ENCODE measurements around the gene FOLR2.

The FOLR2 gene

GRCh38 chr11:72224564-72225410 is 8.2 kb downstream of the FOLR2 start, which contains the start of gene INPPL1:
Gene INPPL1, plus strand, starts transcription at chr11:72224767. Its CDS starts 218 bp downstream, at chr11:72224985.
- Histone ChIP-seq H3K79me2 (no peaks in the 10 kb centered on the region), H3K4me1 (peaks cover 3% of the 10 kb centered on the region), H3K4me2 (ENCODE audit: low read length) (peak within 1 kb of the TSS; percentile 82), H3K27me3 (ENCODE audit: control insufficient read depth, insufficient read depth, low read length) (no peaks in the 10 kb centered on the region), H3K27ac (peak within 1 kb of the TSS; percentile 89), H3K9me3 (ENCODE audit: control insufficient read depth, low read length) (no peaks in the 10 kb centered on the region), H2AFZ (peak within 1 kb of the TSS; percentile 73), H3K9ac (no peak within 1 kb of the TSS), H3K36me3 (ENCODE audit: control insufficient read depth, insufficient read depth, low read length) (no peaks in the 10 kb centered on the region), H3K4me3 (ENCODE audit: low read depth, low read length) (peak within 1 kb of the TSS; percentile 80)
- no peak for TF ChIP-seq CTCF (IDR thresholded peaks at IDR 0.05)

GRCh38 chr11:72225411-72225951 is 8.9 kb downstream of the FOLR2 start:
- Histone ChIP-seq H3K4me1 (peaks cover 3% of the 10 kb centered on the region), H3K4me3 (ENCODE audit: low read depth, low read length) (peak overlapping the region; percentile 80)

GRCh38 chr11:72226701-72227100 is 10.1 kb downstream of the FOLR2 start:
- Histone ChIP-seq H3K79me2 (no peaks in the 10 kb centered on the region), H3K4me1 (peaks cover 3% of the 10 kb centered on the region), H3K9ac (no peak overlapping the region), H3K27ac (no peak overlapping the region), H3K9me3 (ENCODE audit: control insufficient read depth, low read length) (no peaks in the 10 kb centered on the region), H3K4me3 (ENCODE audit: low read depth, low read length) (no peak overlapping the region), H3K27me3 (ENCODE audit: control insufficient read depth, insufficient read depth, low read length) (no peaks in the 10 kb centered on the region), H2AFZ (no peak overlapping the region), H3K4me2 (ENCODE audit: low read length) (no peak overlapping the region), H3K36me3 (ENCODE audit: control insufficient read depth, insufficient read depth, low read length) (no peaks in the 10 kb centered on the region)
- no peak for TF ChIP-seq CTCF (IDR thresholded peaks at IDR 0.05)

More at GRCh38 chr11:72225411-72225951, 8.9 kb downstream of the FOLR2 start:
- no peaks in the 10 kb centered on the region for H3K79me2 ChIP-seq
- H3K9ac ChIP-seq: no peak overlapping the region
- no peak overlapping the region for H2AFZ ChIP-seq
- no peak for TF ChIP-seq CTCF (IDR thresholded peaks at IDR 0.05)
- no peaks in the 10 kb centered on the region for H3K36me3 ChIP-seq (ENCODE audit: control insufficient read depth, insufficient read depth, low read length)
- no peaks in the 10 kb centered on the region for H3K27me3 ChIP-seq (ENCODE audit: control insufficient read depth, insufficient read depth, low read length)
- H3K9me3 ChIP-seq (ENCODE audit: control insufficient read depth, low read length): no peaks in the 10 kb centered on the region
- H3K4me2 ChIP-seq (ENCODE audit: low read length): peak overlapping the region; percentile 82
- H3K27ac ChIP-seq: no peak overlapping the region

- Histone ChIP-seq H3K9ac (no peak overlapping the region), H3K4me3 (ENCODE audit: low read depth, low read length) (no peak overlapping the region), H3K79me2 (no peaks in the 10 kb centered on the region), H2AFZ (no peak overlapping the region), H3K27ac (no peak overlapping the region), H3K27me3 (ENCODE audit: control insufficient read depth, insufficient read depth, low read length) (no peaks in the 10 kb centered on the region), H3K9me3 (ENCODE audit: control insufficient read depth, low read length) (no peaks in the 10 kb centered on the region), H3K36me3 (ENCODE audit: control insufficient read depth, insufficient read depth, low read length) (no peaks in the 10 kb centered on the region), H3K4me1 (no peaks in the 10 kb centered on the region), H3K4me2 (ENCODE audit: low read length) (no peak overlapping the region)
- no peak for TF ChIP-seq CTCF (IDR thresholded peaks at IDR 0.05)
These were observed 11.0 kb downstream of the FOLR2 start for GRCh38 chr11:72227316-72228228.
